Measurements from ENCODE around the gene ZNF462. TPM values are rescaled to one million over a fixed set of nuclear protein-coding genes. Genes with fewer than 3 reads are reported as not detected.

ZNF462 gene
- total RNA-seq, 1 donor from 2014 or later = 32.1 TPM

DNA sequence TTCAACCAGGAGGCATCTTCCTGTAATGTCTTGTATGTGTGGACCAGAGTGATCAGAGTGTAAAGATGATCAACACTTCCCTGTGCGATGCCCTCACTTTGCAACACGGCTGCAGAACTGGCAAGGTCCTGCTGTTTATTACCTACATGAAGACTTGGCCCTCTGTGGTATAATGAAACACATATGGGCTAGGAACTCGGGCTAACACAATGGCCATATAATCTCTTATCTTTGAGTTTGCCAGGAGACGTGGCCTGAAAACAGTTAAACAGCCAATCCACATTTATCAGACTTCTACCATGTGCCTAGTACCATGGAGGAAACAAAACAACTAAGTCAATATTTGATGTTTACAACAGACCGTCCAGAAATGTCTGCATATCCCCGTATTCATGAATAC is 145.5 kb downstream of the ZNF462 start:
- peaks cover 4% of the 10 kb centered on the region for H3K36me3 ChIP-seq (ENCODE audit: control insufficient read depth, insufficient read depth, low read length)
- H3K27me3 ChIP-seq (ENCODE audit: control insufficient read depth, insufficient read depth, low read length) = no peaks in the 10 kb centered on the region
- no peak for DNase-seq (ENCODE audit: low read depth)
- TF ChIP-seq, protein P1, sequence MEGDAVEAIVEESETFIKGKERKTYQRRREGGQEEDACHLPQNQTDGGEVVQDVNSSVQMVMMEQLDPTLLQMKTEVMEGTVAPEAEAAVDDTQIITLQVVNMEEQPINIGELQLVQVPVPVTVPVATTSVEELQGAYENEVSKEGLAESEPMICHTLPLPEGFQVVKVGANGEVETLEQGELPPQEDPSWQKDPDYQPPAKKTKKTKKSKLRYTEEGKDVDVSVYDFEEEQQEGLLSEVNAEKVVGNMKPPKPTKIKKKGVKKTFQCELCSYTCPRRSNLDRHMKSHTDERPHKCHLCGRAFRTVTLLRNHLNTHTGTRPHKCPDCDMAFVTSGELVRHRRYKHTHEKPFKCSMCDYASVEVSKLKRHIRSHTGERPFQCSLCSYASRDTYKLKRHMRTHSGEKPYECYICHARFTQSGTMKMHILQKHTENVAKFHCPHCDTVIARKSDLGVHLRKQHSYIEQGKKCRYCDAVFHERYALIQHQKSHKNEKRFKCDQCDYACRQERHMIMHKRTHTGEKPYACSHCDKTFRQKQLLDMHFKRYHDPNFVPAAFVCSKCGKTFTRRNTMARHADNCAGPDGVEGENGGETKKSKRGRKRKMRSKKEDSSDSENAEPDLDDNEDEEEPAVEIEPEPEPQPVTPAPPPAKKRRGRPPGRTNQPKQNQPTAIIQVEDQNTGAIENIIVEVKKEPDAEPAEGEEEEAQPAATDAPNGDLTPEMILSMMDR (IDR thresholded peaks at IDR 0.05; ENCODE audit: insufficient read depth, low read length, poor library complexity, severe bottlenecking) = no peak
- no peak overlapping the region for H3K4me3 ChIP-seq (ENCODE audit: low read depth, low read length)

DNA sequence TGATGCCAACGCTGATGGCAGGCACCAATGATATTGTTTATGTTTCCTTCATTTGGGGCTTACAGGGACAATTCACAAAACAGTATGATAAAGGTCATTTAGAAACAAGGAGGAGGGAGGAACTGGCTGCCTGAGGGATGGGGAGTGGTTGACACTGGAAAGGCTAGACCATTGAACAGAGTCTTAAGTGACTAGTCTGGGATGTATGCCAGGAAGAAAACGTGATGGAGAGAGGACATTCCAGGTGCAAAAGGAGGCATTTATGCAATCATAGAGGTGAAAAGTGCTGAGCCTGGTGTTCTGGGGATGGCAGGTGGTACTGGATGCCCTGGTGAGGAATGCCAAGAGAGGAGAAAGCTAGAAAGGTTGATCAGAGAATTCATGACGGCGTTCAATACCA is 153.4 kb downstream of the ZNF462 start:
- no peak for DNase-seq (ENCODE audit: low read depth)
- Histone ChIP-seq H3K4me3 (ENCODE audit: low read depth, low read length) (no peak overlapping the region), H3K36me3 (ENCODE audit: control insufficient read depth, insufficient read depth, low read length) (no peaks in the 10 kb centered on the region), H3K27me3 (ENCODE audit: control insufficient read depth, insufficient read depth, low read length) (no peaks in the 10 kb centered on the region)
- TF ChIP-seq, protein P1 (IDR thresholded peaks at IDR 0.05; ENCODE audit: insufficient read depth, low read length, poor library complexity, severe bottlenecking) = no peak

DNA sequence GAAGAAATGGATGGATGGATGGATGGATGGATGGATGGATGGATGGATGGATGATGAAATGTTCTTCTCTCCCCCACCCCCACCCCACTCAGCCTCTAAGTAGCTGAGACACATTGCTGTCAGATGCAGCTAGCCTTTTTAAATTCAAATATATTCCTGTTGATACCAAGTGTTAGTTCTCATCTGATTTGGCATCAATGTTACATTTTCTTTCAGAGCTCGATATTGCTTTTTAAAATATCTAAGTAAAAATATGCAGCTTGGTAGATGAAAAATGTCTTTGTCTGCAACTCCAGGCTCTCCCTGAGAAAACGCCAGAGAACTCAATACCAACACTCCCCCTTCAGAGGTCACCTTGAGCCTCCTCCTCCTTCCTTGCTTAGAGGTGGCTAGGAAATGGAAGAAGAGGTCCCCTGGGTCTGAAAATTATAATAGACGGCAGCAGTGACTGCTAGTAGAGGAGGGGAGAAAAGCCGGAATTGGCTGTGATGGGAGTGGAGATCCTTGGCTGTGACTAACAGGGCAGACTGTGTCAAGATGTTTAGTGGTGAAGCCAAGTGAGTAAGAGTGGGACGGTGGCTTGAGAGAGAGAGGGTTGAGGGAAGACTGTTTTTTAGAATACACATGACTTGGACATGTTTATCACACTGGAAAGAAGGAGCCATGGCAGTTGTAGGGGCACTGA is 156.0 kb downstream of the ZNF462 start:
- H3K36me3 ChIP-seq (ENCODE audit: control insufficient read depth, insufficient read depth, low read length) = no peaks in the 10 kb centered on the region
- TF ChIP-seq, protein P1 (IDR thresholded peaks at IDR 0.05; ENCODE audit: insufficient read depth, low read length, poor library complexity, severe bottlenecking) = no peak
- peak; percentile 49 for DNase-seq (ENCODE audit: low read depth)
- H3K27me3 ChIP-seq (ENCODE audit: control insufficient read depth, insufficient read depth, low read length) = no peaks in the 10 kb centered on the region
- no peak overlapping the region for H3K4me3 ChIP-seq (ENCODE audit: low read depth, low read length)

DNA sequence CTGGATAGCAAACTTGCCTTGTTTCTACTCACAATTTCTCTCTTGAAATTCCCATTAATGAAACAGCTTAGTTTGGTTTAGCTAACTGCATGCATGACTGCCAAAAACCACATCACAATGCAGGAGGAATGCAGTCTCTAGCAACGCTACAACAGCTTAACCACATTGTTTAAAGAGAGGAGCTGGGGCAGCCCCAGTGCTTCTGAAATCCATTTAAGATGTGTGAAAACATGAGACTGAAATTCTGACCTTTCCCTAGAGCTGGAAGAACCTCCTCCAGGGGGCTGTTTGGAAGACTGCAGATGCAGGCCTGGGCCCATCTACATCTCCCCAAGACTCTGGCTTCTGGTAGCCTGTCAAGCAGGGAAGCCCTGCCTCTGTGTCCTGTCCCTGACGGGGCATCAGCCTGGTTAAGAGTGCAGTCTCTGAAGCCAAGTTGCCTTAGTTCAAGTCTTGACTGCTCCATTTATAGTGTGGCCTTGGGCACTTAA is 157.1 kb downstream of the ZNF462 start:
- H3K4me3 ChIP-seq (ENCODE audit: low read depth, low read length) = no peak overlapping the region
- TF ChIP-seq, protein P1 (IDR thresholded peaks at IDR 0.05; ENCODE audit: insufficient read depth, low read length, poor library complexity, severe bottlenecking) = peak; percentile 22
- H3K27me3 ChIP-seq (ENCODE audit: control insufficient read depth, insufficient read depth, low read length) = no peaks in the 10 kb centered on the region
- DNase-seq (ENCODE audit: low read depth) = peak; percentile 96
- H3K36me3 ChIP-seq (ENCODE audit: control insufficient read depth, insufficient read depth, low read length) = no peaks in the 10 kb centered on the region

DNA sequence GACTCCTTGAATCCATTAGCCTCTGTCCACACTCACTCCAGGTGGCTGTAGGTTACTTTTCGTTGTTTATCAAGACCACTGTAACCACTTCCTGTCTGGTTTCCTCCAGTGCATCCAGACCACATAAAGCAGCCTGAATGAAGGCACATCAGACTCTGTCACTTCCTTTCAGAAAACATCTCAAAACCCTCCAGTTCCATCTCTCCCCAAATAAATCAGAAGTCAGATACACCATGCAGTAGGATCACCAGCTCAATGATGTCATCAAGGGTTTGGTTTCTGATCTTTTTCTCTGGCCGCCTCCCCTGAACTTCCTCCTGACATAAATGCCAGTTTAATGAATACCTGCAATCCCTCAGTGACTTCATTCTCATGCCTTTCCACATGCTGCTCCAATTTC is 161.2 kb downstream of the ZNF462 start:
- peak; percentile 56 for DNase-seq (ENCODE audit: low read depth)
- Histone ChIP-seq H3K27me3 (ENCODE audit: control insufficient read depth, insufficient read depth, low read length) (no peaks in the 10 kb centered on the region), H3K4me3 (ENCODE audit: low read depth, low read length) (no peak overlapping the region), H3K36me3 (ENCODE audit: control insufficient read depth, insufficient read depth, low read length) (no peaks in the 10 kb centered on the region)
- TF ChIP-seq, protein P1 (IDR thresholded peaks at IDR 0.05; ENCODE audit: insufficient read depth, low read length, poor library complexity, severe bottlenecking) = no peak

Data from kidney epithelial cell (primary cell).